GM18870 (cell line): ENCODE measurements around the gene PAX5.

Experiments
- ATAC-seq: cut with Tn5 transposase; IDR thresholded peaks from one replicate; pipeline ENCODE4 v1.9.1; 2021; ENCODE audit warnings: moderate library complexity; ENCODE audit not compliant: unreplicated experiment

The PAX5 gene

GRCh38 chr9:36903541-36904435 is 130.3 kb downstream of the PAX5 start:
- peak; percentile 62 for ATAC-seq

- no peak for ATAC-seq
Observed at GRCh38 chr9:36902861-36903524, 131.1 kb downstream of the PAX5 start.

GRCh38 chr9:36902080-36902716 is 131.9 kb downstream of the PAX5 start:
- ATAC-seq, result no peak

GRCh38 chr9:36901528-36901927 is 132.5 kb downstream of the PAX5 start:
- no peak for ATAC-seq

GRCh38 chr9:36900856-36901220 is 133.2 kb downstream of the PAX5 start:
- no peak for ATAC-seq

GRCh38 chr9:36900136-36900855 is 133.8 kb downstream of the PAX5 start:
- no peak for ATAC-seq

- ATAC-seq, result no peak
Observed at GRCh38 chr9:36899406-36899805, 134.7 kb downstream of the PAX5 start.

GRCh38 chr9:36898431-36899020 is 135.5 kb downstream of the PAX5 start:
- no peak for ATAC-seq

GRCh38 chr9:36897478-36897877 is 136.6 kb downstream of the PAX5 start:
- no peak for ATAC-seq

GRCh38 chr9:36897019-36897418 is 137.0 kb downstream of the PAX5 start:
- ATAC-seq, result no peak

GRCh38 chr9:36896296-36896695 is 137.8 kb downstream of the PAX5 start:
- ATAC-seq, result no peak

GRCh38 chr9:36895744-36896260 is 138.3 kb downstream of the PAX5 start:
- ATAC-seq, result no peak

GRCh38 chr9:36894695-36895310 is 139.3 kb downstream of the PAX5 start:
- ATAC-seq, result no peak

- ATAC-seq, result no peak
Observed at GRCh38 chr9:36893911-36894310, 140.2 kb downstream of the PAX5 start.

GRCh38 chr9:36893184-36893583 is 140.9 kb downstream of the PAX5 start:
- ATAC-seq, result no peak

- ATAC-seq, result no peak
Observed at GRCh38 chr9:36892279-36892678, 141.8 kb downstream of the PAX5 start.

- no peak for ATAC-seq
Observed at GRCh38 chr9:36891341-36891811, 142.7 kb downstream of the PAX5 start.

GRCh38 chr9:36889844-36890243 is 144.2 kb downstream of the PAX5 start:
- ATAC-seq, result no peak

GRCh38 chr9:36888551-36888950 is 145.5 kb downstream of the PAX5 start:
- no peak for ATAC-seq

- ATAC-seq, result no peak
Observed at GRCh38 chr9:36884721-36885120, 149.3 kb downstream of the PAX5 start.
